Upper lobe of left lung (tissue), 4 donors: ENCODE measurements around the gene EGFR.

Source experiments
- POLR2A ChIP-seq, 4 donors: fragments of 450-650 bp; IDR thresholded peaks; one replicate each; pipeline ENCODE4 v1.5.1; 2016 to 2017; ENCODE audit warnings: antibody characterized with exemption in 4 of 4, mild to moderate bottlenecking in 2 of 4
- POLR2AphosphoS5 ChIP-seq, 2 donors: sonication (generic); formaldehyde crosslinking; IDR thresholded peaks; one replicate each; pipeline ENCODE4 v1.5.1; 2017; ENCODE audit warnings: antibody characterized with exemption in 2 of 2
- TF ChIP-seq, protein P1 (sequence below), 6 experiments: fragments of 450-650 bp in 4 of 6; fragments of 200-600 bp in 2 of 6; sonication (generic) in 2 of 6; IDR thresholded peaks; one replicate each; pipeline ENCODE4 v1.5.1; 2016 to 2019; ENCODE audit warnings: antibody characterized with exemption in 6 of 6

DNA sequence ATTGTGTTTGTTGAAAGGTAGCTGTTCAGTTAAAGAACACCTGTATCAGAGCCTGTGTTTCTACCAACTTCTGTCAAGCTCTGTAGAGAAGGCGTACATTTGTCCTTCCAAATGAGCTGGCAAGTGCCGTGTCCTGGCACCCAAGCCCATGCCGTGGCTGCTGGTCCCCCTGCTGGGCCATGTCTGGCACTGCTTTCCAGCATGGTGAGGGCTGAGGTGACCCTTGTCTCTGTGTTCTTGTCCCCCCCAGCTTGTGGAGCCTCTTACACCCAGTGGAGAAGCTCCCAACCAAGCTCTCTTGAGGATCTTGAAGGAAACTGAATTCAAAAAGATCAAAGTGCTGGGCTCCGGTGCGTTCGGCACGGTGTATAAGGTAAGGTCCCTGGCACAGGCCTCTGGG lies 154.9 kb downstream of the EGFR start:
- TF ChIP-seq, protein P1, sequence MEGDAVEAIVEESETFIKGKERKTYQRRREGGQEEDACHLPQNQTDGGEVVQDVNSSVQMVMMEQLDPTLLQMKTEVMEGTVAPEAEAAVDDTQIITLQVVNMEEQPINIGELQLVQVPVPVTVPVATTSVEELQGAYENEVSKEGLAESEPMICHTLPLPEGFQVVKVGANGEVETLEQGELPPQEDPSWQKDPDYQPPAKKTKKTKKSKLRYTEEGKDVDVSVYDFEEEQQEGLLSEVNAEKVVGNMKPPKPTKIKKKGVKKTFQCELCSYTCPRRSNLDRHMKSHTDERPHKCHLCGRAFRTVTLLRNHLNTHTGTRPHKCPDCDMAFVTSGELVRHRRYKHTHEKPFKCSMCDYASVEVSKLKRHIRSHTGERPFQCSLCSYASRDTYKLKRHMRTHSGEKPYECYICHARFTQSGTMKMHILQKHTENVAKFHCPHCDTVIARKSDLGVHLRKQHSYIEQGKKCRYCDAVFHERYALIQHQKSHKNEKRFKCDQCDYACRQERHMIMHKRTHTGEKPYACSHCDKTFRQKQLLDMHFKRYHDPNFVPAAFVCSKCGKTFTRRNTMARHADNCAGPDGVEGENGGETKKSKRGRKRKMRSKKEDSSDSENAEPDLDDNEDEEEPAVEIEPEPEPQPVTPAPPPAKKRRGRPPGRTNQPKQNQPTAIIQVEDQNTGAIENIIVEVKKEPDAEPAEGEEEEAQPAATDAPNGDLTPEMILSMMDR (IDR thresholded peaks at IDR 0.05): no peak
- no peak for TF ChIP-seq POLR2AphosphoS5 (IDR thresholded peaks at IDR 0.05)
- no peak for TF ChIP-seq POLR2A (IDR thresholded peaks at IDR 0.05)
